Fibroblast of skin of left quadriceps (primary cell): Measurements from ENCODE around the gene MAPT.
"Not testable (repeated sequence)": the region's sequence is repeated elsewhere in the genome, so short reads cannot be mapped to it uniquely, and the experiment has no call there.

ENCODE experiments used
- DNase-seq, 2 experiments: peaks; one replicate each; pipeline ENCODE4 v3.0.0-alpha.2; 2013; ENCODE audit warnings: low read depth in 2 of 2

The MAPT gene

GRCh38 chr17:46008591-46008990, 114.2 kb downstream of the MAPT start:
- DNase-seq, result no peak

- no peak for DNase-seq
Observed at GRCh38 chr17:46009681-46010596, 115.6 kb downstream of the MAPT start.

- no peak for DNase-seq
Observed at GRCh38 chr17:46010597-46011186, 116.3 kb downstream of the MAPT start.

GRCh38 chr17:46011711-46012505, 117.6 kb downstream of the MAPT start:
- no peak for DNase-seq

- DNase-seq, result no peak
Observed at GRCh38 chr17:46012506-46013079, 118.2 kb downstream of the MAPT start.

- DNase-seq, result no peak
Observed at GRCh38 chr17:46013127-46013501, 118.8 kb downstream of the MAPT start.

- peak; percentile 23 to 29 for DNase-seq
Observed at GRCh38 chr17:46013502-46014165, 119.3 kb downstream of the MAPT start.

- DNase-seq, result not testable (repeated sequence)
Observed at GRCh38 chr17:46019408-46019925, 125.1 kb downstream of the MAPT start.

- DNase-seq, result no peak
Observed at GRCh38 chr17:46020023-46020761, 125.8 kb downstream of the MAPT start.

- DNase-seq, result no peak
Observed at GRCh38 chr17:46020998-46021397, 126.6 kb downstream of the MAPT start.

GRCh38 chr17:46023366-46023765, 129.0 kb downstream of the MAPT start:
- not testable (repeated sequence) for DNase-seq

- no peak for DNase-seq
Observed at GRCh38 chr17:46023783-46024388, 129.5 kb downstream of the MAPT start.

- no peak for DNase-seq
Observed at GRCh38 chr17:46024590-46024989, 130.2 kb downstream of the MAPT start.

GRCh38 chr17:46025060-46025459, 130.7 kb downstream of the MAPT start:
- DNase-seq, result no peak

GRCh38 chr17:46025510-46026165, 131.3 kb downstream of the MAPT start:
- no peak for DNase-seq

GRCh38 chr17:46026166-46027047, 132.1 kb downstream of the MAPT start:
- no peak for DNase-seq

GRCh38 chr17:46027048-46027975, 133.0 kb downstream of the MAPT start:
- DNase-seq, result no peak

GRCh38 chr17:46027976-46028325, 133.6 kb downstream of the MAPT start:
- no peak for DNase-seq
